Measurements from ENCODE around the gene ZNF598. TPM values are rescaled to one million over a fixed set of nuclear protein-coding genes. Genes with fewer than 3 reads are reported as not detected.

ZNF598 gene
- total and polyA plus RNA-seq, 2 of the 13 experiments (the other 11 are each of a cell fraction or from before 2014, with no cell fraction given): 13.5 to 14.2 TPM

DNA sequence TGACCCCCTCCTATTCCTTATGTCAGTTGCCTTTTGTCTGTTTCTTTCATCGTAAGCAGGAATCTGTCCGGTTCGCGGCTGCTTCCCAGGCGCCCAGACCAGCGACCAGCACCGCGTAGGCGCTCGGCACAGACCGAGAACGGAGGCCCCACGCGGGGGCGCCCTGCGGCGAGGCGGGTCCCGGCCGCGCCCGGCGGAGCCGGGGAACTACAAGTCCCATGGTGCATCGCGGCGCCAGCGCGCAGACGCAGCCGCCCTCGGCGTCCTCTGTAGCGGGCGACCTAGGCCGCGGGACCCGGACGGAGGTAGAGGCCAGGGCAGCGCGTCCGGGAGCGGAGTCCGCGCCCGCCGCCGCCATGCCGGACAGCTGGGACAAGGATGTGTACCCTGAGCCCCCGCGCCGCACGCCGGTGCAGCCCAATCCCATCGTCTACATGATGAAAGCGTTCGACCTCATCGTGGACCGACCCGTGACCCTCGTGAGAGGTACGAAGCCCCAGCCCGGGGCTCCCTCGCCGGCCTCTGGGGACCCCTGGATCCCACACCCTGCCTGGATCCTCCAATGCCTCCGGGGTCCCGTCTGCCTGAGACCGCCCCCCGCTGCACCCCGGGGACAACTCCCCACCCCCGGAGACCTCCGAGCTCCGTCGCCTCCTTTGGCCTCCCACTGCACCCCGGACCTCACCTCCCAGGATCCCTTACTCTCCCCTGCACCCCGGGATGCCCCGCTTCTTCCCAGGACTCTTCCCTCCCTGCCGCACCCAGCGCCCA lies 50.2 kb downstream of the ZNF598 start, which contains the start of gene NDUFB10 (continued):
- TF ChIP-seq ZMAT3 (CRISPR knock-in tag; conservative IDR thresholded peaks at IDR 0.05) (peak; percentile 71), YY1 (IDR thresholded peaks at IDR 0.05; ENCODE audit: insufficient read depth, insufficient replicate concordance, low read depth, low read length) (peak; percentile 88), TRIM24 (CRISPR knock-in tag; IDR thresholded peaks at IDR 0.05) (no peak), ZBTB21 (CRISPR knock-in tag; IDR thresholded peaks at IDR 0.05) (no peak), ZFAT (CRISPR knock-in tag; conservative IDR thresholded peaks at IDR 0.05) (no peak), EZH2 (conservative IDR thresholded peaks at IDR 0.05; ENCODE audit: low read depth, low read length) (no peak), CBX2 (IDR thresholded peaks at IDR 0.05; ENCODE audit: low read depth, low read length) (no peak), CBX2 (CRISPR knock-in tag; IDR thresholded peaks at IDR 0.05; ENCODE audit: low read depth) (no peak), ZNF230 (CRISPR knock-in tag; IDR thresholded peaks at IDR 0.05) (no peak), JARID2 (CRISPR knock-in tag; IDR thresholded peaks at IDR 0.05; ENCODE audit: insufficient replicate concordance) (peak; percentile 69), PRPF4 (IDR thresholded peaks at IDR 0.05; ENCODE audit: low read depth, low read length, poor library complexity, severe bottlenecking) (no peak), NR2F6 (IDR thresholded peaks at IDR 0.05) (no peak), NR2F6 (CRISPR knock-in tag; IDR thresholded peaks at IDR 0.05) (0 out of 2 replicates have a peak, but pooled peaks have one; percentile 42), REPIN1 (CRISPR knock-in tag; IDR thresholded peaks at IDR 0.05; ENCODE audit: borderline replicate concordance, low read depth) (peak; percentile 64; the same call in 1 of the 2 replicates), ZMYM3 (CRISPR knock-in tag; IDR thresholded peaks at IDR 0.05) (no peak), ZNF558 (CRISPR knock-in tag; IDR thresholded peaks at IDR 0.05; ENCODE audit: borderline replicate concordance) (peak; percentile 57; the same call in 1 of the 2 replicates)
- TF ChIP-seq, protein P1, sequence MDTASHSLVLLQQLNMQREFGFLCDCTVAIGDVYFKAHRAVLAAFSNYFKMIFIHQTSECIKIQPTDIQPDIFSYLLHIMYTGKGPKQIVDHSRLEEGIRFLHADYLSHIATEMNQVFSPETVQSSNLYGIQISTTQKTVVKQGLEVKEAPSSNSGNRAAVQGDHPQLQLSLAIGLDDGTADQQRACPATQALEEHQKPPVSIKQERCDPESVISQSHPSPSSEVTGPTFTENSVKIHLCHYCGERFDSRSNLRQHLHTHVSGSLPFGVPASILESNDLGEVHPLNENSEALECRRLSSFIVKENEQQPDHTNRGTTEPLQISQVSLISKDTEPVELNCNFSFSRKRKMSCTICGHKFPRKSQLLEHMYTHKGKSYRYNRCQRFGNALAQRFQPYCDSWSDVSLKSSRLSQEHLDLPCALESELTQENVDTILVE (CRISPR knock-in tag; IDR thresholded peaks at IDR 0.05): peak; percentile 56; the same call in 1 of the 2 replicates
- TF ChIP-seq, protein P2, sequence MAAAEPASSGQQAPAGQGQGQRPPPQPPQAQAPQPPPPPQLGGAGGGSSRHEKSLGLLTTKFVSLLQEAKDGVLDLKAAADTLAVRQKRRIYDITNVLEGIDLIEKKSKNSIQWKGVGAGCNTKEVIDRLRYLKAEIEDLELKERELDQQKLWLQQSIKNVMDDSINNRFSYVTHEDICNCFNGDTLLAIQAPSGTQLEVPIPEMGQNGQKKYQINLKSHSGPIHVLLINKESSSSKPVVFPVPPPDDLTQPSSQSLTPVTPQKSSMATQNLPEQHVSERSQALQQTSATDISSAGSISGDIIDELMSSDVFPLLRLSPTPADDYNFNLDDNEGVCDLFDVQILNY (CRISPR knock-in tag; conservative IDR thresholded peaks at IDR 0.05): peak; percentile 59; the same call in 1 of the 2 replicates
- TF ChIP-seq, protein P3, sequence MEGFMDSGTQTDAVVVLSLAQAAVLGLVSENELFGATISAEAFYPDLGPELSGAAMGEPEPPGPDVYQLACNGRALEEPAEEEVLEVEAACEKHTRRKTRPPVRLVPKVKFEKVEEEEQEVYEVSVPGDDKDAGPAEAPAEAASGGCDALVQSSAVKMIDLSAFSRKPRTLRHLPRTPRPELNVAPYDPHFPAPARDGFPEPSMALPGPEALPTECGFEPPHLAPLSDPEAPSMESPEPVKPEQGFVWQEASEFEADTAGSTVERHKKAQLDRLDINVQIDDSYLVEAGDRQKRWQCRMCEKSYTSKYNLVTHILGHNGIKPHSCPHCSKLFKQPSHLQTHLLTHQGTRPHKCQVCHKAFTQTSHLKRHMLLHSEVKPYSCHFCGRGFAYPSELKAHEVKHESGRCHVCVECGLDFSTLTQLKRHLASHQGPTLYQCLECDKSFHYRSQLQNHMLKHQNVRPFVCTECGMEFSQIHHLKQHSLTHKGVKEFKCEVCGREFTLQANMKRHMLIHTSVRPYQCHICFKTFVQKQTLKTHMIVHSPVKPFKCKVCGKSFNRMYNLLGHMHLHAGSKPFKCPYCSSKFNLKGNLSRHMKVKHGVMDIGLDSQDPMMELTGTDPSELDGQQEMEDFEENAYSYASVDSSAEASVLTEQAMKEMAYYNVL (CRISPR knock-in tag; IDR thresholded peaks at IDR 0.05; ENCODE audit: borderline replicate concordance): no peak; the same call in 1 of the 2 replicates
- TF ChIP-seq, protein P4, sequence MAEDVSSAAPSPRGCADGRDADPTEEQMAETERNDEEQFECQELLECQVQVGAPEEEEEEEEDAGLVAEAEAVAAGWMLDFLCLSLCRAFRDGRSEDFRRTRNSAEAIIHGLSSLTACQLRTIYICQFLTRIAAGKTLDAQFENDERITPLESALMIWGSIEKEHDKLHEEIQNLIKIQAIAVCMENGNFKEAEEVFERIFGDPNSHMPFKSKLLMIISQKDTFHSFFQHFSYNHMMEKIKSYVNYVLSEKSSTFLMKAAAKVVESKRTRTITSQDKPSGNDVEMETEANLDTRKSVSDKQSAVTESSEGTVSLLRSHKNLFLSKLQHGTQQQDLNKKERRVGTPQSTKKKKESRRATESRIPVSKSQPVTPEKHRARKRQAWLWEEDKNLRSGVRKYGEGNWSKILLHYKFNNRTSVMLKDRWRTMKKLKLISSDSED (CRISPR knock-in tag; IDR thresholded peaks at IDR 0.05): no peak
- TF ChIP-seq, protein P5, sequence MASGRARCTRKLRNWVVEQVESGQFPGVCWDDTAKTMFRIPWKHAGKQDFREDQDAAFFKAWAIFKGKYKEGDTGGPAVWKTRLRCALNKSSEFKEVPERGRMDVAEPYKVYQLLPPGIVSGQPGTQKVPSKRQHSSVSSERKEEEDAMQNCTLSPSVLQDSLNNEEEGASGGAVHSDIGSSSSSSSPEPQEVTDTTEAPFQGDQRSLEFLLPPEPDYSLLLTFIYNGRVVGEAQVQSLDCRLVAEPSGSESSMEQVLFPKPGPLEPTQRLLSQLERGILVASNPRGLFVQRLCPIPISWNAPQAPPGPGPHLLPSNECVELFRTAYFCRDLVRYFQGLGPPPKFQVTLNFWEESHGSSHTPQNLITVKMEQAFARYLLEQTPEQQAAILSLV (CRISPR knock-in tag; IDR thresholded peaks at IDR 0.05; ENCODE audit: borderline replicate concordance): peak; percentile 88; the same call in 1 of the 2 replicates
- TF ChIP-seq, protein P6, sequence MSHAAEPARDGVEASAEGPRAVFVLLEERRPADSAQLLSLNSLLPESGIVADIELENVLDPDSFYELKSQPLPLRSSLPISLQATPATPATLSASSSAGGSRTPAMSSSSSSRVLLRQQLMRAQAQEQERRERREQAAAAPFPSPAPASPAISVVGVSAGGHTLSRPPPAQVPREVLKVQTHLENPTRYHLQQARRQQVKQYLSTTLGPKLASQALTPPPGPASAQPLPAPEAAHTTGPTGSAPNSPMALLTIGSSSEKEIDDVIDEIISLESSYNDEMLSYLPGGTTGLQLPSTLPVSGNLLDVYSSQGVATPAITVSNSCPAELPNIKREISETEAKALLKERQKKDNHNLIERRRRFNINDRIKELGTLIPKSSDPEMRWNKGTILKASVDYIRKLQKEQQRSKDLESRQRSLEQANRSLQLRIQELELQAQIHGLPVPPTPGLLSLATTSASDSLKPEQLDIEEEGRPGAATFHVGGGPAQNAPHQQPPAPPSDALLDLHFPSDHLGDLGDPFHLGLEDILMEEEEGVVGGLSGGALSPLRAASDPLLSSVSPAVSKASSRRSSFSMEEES (CRISPR knock-in tag; IDR thresholded peaks at IDR 0.05): peak; percentile 13; the same call in 1 of the 2 replicates

Data from HepG2 (cell line).